RPMI8226 (cell line): ENCODE measurements around the gene ADARB2.

Experiments
- DNase-seq: peaks from one replicate; pipeline ENCODE4 v3.0.0-alpha.2; 2015

ADARB2 gene

DNA sequence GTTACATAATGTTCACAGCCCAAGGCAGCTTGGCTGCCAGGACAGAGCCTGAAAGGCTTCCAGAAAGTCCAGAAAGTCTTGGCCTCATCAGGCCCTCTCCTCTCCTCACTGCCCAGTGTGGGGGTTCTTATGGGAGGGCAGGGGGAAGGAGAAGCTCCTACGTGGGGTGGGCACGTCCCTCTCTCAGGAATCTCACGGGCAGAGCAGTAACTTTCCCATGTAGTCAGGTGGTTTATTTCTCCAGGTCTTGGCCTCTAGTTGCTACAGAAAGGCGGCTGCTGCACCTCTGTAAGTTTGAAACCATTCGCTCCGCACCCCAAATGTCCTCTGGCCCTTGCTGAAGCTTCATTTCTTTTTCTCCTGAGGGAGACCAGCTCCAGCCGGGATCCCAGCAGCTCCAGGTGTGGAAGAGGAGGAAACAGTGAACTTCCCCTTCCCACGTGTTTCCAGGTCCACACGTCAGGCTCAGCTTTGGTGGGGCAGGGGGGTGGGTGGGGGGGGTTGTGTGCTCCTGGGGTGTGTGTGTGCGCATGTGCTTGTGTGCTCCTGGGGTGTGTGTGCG lies 360.9 kb downstream of the ADARB2 start:
- DNase-seq = no peak

DNA sequence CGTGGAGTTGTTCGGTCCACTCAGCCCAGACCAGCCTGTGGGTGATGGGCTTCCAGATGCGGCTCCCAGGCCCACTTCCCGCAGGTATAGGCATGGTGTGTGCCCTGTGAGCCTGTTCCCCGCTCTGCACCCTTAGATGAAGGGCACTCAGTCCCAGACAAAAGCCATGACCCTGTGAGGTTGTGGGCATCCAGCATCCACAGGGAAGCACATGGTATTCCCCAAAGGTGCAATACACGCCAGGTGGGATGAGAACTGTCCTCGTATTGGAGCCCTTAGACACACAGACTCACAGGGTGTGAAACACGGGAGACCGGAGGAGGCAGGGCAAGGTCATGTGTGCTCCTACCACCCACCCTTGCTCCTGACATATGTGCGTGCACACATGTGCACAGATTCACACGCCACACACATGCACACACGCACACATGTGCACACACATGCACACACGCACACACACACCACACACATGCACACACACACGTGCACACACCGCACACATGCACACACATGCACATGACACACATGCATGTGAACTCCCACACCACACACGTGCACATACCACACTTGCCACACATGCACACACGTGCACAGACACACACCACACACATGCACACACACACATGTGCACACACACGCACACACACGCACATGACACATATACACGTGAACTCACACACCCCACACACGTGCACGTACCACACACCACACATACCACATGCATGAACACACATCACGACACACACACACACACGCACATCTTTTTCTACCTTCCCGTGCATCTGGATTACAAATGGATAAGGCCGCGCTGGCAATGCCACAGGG lies 361.8 kb downstream of the ADARB2 start:
- no peak for DNase-seq

DNA sequence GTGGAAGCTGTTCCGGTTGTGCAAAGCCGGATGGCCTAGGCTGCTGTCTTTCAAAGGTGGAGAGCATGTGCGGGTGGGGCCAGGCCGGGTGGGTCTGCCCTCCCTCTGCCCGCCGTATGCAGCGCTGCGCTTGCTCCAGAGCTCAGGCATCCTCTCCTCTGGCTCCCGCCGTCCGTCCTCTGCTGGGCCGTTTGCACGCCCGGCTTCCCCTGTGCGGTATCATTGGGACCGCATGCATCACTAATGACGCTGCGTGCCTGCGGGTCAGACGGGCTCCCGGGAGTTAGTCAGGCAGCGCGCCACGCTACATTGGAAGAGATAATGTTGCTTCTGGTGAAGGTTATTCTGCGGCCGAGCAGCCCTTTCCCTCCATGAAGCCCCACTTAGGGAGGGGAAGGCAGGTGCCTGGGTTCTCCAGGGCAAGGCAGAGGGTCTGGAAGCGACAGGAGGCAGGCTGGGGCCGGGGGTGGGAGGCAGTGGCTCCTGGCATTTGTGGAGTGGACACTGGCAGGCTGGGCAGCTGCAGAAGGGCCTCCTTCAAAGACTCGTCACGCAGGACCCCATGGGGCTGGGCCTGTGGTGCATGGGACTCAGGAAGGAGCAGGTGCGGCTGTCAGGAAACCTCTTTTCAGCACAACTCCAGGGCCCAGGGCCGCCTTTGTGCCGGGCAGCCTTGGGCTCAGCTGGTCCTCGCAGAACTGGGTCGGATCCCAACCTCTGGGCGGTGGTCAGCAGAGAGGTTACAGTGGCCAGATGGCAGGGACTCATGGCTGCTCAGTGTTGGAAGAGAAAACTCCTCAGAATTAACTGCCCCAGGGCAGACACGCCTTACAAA lies 362.6 kb downstream of the ADARB2 start:
- no peak for DNase-seq

DNA sequence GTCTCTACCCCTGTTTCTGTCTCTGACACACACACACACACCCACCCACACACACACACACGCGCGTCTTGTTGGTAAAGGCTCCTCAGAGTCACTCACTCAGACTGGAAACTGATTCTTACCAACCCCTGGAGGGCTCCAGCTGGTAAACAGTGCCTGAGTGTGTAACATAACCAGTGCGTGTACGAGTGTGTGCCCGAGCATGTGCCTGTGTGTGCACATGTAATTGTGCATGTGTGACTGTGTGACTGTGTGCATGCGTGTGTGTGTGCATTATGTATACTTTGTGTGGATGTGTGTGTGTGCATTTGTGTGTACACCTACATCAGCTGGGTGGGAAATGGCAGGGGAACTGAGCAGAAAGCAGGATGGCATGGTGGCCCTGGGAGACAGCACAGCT lies 364.0 kb downstream of the ADARB2 start:
- DNase-seq = no peak

DNA sequence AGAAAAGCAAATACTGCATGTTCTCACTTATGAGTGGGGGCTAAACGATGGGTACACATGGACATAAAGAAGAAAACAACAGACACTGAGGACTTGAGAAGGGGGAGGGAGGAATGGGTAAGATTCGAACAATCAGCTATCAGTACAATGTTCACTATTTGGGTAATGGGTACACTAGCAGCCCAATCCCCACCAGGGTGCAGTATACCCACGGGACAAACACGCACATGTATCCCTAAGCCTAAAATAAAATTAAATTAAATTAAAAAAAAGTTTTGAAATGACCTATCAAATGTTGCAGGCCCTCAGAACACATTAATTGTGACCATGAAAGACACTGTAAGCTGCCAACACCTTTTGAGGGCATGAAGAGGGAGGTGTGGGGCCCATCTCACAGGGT lies 365.1 kb downstream of the ADARB2 start:
- DNase-seq = no peak

DNA sequence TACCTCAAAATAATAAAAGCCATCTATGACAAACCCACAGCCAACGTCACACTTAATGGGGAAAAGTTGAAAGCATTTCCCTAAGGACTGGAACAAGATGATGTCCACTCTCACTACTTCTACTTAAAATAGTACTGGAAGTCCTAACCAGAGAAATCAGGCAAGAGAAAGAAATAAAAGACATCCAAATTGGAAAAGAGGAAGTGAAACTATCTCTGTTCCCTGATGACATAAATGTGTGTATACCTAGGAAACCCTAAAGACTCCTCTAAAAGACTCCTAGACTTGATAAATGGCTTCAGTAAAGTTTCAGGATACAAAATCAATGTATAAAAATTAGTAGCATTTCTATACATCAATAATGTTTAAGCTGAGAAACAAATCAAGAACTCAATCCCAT lies 367.0 kb downstream of the ADARB2 start:
- DNase-seq = no peak

DNA sequence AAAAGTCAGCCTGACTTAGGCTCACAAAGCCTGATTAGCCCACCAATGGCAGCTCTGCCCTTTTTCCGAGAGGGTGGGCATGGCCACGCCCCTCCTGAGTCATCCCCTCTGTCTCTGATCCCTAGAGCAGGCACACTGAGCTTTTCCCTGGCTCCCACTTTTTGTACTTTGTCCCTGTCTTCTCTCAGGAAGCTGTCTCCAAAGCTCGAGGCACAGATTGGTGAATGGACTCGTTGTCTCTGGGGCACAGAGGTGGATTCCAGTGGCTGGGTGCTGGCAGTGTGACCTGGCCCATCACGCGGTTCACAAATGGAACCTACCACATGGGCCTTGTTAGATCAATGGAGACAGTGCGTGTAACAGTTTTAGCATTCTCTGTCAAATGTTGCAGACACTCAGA lies 367.7 kb downstream of the ADARB2 start:
- DNase-seq = no peak

DNA sequence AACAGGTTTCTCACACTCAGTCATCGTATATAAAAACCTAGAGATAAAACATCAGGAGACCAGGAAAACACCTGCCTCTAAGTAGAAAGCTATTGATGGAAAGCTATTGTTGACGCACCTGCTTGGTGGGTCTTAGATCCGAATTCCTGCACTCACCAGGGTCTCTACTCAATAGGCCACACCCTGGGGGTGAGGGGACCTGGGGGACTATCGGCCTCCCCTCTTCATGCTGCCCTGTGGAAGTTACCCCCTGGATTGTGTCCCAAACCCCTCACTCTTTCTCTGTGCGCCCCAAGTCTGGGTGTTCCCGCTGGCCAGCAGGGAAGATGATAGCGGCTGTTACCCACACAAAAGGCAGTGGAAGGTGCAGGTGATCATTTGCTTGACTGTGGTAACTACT lies 368.1 kb downstream of the ADARB2 start:
- no peak for DNase-seq

DNA sequence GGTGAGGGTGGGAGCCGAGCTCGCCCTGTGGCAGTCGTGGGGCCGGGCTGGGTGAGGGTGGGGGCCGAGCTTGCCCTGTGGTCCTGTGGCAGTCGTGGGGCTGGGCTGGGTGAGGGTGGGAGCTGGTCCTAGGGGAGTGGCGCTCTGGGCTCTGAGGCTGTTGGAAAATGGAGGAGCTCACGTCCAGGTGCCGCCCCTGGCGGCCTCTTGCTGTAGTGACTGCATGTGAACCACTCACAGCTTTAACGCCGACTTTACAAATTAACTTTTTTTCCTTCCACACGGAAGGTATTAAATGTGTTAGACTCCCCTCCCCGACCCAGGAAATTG lies 368.5 kb downstream of the ADARB2 start:
- peak; percentile 49 for DNase-seq

DNA sequence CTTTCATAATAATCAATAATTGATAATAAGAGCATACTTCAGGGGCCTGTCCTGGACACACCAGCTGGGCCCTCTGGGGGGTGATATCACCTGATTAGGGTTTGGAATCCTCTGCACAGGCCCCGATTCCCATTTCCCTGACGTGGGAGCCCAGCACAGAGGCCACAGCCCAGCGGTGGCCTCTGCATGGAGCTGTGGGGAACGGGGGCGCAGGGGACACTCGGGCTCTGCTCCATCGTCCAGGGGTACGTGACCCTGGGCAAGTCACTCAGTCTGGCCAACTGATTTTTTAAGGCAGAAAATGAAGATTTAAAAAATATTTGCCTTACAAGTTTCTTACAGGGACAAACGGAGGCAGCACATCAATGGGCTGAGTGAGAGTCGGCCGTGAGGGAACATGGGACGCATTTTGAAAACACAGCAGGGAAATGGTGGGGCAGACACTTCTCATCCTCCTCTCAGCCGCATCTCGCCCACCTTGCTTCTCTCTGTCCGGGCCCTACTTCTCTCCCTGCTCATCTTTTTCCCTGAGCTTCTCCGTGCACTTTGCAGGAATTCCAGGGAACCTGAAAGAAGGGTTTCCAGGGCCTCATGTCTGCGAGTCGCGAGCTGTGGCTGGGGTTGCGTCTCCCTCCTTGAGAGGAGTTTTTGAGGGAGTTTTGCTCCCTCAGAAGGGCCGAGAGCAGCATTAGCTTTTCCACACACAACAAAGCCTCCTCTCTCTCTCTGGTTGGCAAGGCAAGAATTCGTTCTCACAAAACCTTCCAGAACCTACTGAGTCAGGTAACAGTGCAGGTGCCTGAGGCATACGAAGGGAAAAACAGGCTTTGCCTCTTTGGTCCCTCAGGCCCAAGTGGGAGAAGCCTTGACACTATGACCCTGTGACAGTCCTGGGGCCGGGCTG lies 369.1 kb downstream of the ADARB2 start:
- DNase-seq = no peak

DNA sequence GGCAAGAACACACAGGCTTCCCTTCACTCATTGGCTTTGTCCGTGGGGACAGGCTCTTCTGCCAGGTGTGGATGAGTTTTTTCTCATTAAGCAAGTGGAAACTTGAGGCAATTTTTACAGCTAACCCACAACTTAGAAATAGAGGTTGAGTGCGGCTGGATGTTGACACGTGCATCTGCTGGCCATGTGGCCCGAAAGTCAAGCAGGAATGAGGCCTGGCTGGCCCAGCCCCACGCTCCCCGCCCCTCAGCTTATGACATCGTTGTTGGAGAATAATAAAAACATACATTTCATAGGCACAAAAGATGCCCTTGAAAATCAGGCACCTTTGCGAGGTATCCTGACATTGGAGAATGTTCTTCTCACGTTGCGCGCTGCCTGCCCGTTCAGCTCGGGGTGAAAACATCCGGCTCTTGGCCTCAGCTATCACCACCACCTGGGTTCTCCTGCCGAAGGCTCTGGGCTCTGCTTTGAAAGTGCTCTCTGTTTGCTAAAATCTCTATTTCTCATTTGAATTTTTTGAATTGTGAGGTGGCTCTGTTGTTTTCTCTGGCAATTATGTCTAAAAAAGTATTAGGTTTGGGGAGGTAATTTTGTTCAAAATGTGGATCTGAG lies 370.4 kb downstream of the ADARB2 start:
- DNase-seq = no peak

DNA sequence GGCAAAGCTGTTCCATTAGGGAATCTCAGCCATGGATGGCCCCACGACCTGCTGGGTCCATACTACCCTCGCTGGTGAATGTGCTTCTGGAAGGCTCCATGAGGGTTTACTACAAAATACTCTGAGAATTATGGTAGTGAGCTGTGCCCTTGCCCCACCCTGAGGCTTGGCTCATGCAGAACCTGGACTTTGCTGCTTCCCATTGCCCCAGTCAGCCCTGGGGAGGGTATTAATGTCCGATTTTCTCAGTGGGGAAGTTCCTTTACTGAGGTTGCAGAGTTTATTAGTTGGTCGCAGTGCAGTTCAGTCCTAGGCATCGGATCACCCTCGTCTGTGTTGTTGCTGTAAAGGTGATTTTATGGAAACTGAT lies 371.0 kb downstream of the ADARB2 start:
- DNase-seq = no peak

DNA sequence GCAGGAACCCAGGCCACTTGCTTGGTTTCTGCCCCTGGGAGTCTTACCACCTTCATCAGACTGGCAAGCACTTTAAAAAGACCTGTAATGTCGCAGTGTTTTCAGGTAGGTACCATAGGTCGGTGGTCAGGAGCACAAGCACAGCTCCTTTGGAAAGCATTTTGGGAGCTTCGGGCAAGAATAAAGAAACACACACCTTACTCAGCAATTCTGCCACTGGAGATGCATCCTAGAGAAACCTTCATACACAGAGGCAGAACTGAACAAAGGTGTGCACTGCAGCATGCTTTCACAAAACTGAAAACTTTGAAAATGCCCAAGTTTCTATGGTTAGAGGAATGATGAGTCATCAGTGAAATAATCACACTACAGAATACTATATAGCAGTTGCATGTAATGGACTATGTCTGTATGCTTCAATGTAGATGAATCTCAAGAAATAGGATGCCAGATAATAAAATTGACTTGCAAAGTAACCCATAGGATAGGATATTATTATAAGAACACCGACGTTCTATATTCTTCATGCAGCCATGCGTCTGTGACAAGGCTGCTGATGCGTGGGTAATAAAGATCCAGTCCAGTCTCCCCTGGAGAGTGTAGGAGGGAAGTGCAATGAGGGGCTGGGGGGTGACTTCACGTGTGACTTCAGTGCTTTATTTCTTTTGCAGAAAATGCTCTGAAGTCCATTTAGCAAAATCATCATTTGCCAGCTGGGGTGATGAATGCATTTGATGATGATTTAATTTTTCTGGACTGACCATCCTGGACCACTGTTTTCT lies 371.6 kb downstream of the ADARB2 start:
- no peak for DNase-seq

DNA sequence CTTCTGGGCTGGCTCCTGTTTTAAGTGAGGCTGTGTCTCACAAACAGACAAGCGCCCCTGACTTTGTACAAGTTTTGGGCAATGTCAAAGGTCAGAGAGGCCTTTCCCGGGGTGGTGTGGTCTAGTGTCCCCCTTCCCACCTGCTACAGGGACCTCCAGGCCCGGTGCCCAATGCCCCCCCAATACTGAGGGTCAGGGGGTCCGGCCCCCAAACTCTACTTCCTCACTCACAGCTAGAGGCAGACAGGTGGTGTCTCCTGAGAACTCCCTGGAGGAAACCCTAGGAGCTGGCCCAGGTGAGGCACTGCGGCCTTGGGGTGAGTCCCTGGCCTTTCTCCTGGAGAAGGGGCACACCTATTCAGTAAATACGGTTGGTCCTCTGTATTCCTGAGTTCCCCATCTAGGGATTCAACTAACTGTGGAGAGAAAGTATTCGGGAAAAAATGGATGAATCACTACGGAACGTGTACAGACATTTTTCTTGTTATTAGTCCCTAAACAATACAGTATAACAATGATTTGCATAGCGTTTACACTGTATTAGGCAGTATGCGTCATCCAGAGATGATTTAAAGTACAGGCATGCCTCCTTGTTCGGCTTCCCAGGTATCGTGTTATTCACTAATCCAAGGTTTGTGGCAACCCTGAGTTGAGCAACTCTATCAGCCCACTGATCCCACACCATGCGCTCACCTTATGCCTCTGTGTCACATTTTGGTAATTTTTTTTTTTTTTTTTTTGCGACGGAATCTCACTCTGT lies 373.0 kb downstream of the ADARB2 start:
- no peak for DNase-seq

DNA sequence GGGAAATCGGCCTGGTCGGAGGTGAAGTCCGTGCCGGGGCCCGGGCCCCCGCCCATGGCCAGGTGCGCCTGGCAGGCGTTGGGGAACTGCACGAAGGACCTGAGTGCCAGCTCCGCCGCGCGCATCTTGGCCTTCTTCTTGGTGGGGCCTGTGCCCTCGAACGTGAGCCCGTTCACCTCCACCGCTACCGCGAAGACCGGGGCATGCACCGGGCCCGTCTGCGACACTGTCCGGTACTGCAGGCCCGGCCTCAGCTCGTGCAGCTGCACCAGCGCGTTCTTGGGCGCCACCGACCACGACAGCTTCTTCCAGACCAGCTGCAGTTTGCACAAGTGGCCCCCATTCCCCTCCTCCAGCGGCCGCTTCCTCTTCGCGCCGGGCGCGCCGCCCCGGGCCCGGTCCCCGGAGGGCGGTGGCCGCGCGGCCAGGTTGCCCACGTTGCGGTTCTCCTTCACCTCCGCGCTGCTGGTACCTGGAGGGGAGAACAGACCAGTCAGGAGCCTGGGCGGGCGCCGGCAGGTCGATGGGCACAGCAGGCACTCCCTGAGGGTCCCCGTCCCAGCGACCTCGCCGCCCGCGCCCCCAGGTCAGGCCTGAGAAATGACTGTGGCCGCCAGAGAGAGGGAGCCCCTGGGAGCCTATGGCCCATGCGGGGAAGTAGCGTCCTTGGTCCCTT lies 373.7 kb downstream of the ADARB2 start:
- DNase-seq = no peak

DNA sequence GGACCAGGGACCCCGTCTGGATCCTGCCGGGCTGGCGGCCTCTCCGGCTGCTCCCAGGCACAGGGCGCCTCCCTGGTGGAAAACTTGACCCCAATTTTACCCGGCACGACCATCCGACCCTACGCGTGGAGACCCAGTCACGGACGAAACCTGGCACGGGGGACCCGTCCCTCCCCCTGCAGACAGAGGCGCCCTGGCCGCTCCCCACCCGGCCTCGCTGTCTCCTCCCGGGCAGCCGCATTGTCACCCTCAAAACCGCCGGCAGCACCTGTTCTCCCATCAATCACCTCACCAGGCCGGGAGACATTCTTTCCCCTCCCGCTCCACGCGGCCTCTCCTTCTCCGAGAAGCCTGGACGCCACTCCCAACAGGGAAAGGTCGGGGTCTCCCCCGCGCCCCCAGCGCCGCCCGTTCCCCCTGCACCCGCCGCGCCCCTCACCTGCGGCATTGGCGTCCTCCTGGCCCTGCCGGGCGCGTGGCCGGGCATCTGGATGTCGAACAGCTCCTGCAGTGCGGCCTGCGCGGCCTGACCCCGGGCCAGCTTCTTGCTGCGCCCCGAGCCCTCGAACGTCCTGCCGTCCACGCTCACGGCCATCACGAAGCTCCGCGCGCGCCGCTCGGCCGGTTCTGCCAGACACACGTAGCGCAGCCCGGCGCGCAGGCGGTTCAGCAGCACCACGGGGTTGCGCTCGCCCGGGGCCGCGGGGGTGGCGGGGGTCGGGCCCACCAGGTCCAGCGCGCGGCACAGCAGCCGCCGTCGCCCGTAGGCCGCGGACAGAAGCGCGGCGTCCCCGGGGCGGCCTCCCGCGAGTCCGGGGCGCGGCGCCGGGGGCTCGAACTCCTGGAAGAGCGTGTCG lies 374.5 kb downstream of the ADARB2 start:
- DNase-seq = no peak

DNA sequence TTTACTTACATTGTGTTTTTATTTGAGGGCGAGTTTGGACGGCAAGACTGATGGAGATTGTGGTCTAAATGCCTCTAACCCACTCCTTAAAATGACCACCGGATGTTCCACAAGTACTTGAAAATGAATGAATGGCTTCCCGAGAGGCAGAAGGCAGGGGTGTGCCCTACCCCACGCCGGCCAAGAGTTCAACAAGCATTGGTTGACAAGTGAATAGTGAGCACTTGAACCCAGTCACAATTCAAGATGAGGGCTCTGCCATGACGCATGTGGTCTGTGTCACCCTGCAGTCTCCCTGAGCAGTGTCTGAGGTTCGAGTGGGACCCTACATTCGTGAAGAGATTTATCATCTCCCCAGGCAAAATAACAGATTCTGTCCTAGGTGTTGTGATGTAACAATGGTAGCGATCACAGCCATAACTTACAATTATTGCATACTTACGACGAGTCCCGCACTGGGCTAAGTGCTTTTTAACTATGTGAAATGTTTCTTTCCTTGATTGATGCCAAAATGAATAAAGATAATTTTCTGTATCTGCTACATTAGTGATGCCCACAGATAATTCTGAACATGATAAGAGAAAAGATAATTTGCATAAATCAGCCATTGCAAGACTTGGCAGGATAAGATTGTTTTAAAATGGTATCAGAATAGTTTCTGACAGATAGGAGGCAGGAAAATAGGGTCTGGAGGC lies 375.8 kb downstream of the ADARB2 start:
- no peak for DNase-seq

DNA sequence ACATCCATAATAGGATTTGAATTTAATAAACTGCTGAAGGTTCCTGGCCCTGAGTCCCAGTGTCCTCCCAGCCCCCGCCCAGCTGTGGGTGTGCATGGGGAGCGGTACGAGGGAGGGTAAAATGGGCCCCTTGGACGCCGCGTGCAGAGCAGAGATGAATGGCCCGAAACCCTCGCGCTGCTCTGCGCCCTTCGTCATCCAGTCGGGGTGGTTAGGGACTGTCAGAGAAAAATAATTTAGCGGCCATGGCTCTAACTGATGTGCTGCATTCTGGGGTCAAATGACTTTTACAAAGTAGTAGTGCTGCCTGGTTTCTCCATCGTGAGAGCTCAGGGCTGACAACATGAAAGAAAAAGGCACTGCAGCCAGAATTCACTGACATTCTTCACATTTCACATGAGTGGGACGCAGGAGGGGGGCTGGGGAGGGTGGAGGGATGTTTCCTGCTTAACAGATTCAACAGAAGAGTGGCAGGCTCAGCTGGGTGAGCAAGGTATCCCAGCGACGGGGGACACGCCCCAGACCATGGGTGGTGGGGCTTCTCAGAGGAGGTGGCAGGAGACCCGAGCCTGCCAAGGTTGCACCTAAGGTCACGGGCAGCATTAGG lies 376.7 kb downstream of the ADARB2 start:
- DNase-seq = no peak
